Thoracic aorta (tissue), 2 donors: ENCODE data around the gene RASSF5. TPM values are rescaled to one million over a fixed set of nuclear protein-coding genes. Genes with fewer than 3 reads are reported as not detected.
"Not testable (repeated sequence)": the region's sequence is repeated elsewhere in the genome, so short reads cannot be mapped to it uniquely, and the experiment has no call there.

ENCODE experiments used
- ATAC-seq: fragments of 150-250 bp; one replicate; pipeline ENCODE4 v1.8.0; 2017; ENCODE audit warnings: low read depth; ENCODE audit not compliant: insufficient number of reproducible peaks, low FRiP score
- DNase-seq: peaks from one replicate; pipeline ENCODE4 v3.0.0-alpha.2; 2020; ENCODE audit warnings: low spot score
- H3K27ac ChIP-seq, 2 donors: fragments of 200-600 bp; sonication (generic); 1 replicate in 1 of 2; 2 replicates in 1 of 2; pipeline ENCODE4 v1.5.1; 2016; ENCODE audit warnings: mild to moderate bottlenecking in 2 of 2, moderate library complexity in 2 of 2
- H3K27me3 ChIP-seq: fragments of 200-600 bp; sonication (generic); replicated peaks from 2 replicates; pipeline ENCODE4 v1.6.0; 2016; ENCODE audit warnings: mild to moderate bottlenecking; ENCODE audit not compliant: insufficient read depth
- H3K36me3 ChIP-seq: fragments of 200-600 bp; sonication (generic); one replicate; pipeline ENCODE4 v1.5.1; 2016
- H3K4me1 ChIP-seq, 2 donors: fragments of 200-600 bp; sonication (generic); 1 replicate in 1 of 2; 2 replicates in 1 of 2; pipeline versions ENCODE4 v1.5.1 to v1.6.0; 2016; ENCODE audit warnings: low read depth in 2 of 2, mild to moderate bottlenecking in 1 of 2; ENCODE audit not compliant: control insufficient read depth in 1 of 2
- H3K4me3 ChIP-seq: fragments of 200-600 bp; sonication (generic); 2 replicates; pipeline ENCODE4 v1.5.1; 2016; ENCODE audit warnings: mild to moderate bottlenecking
- H3K9me3 ChIP-seq: fragments of 200-600 bp; sonication (generic); 2 replicates; pipeline ENCODE4 v1.5.1; 2016
- CTCF ChIP-seq: fragments of 200-600 bp; sonication (generic); IDR thresholded peaks from one replicate; pipeline ENCODE4 v1.5.1; 2019; ENCODE audit warnings: antibody characterized with exemption
- total RNA-seq, 2 donors: library from RNA; depleted of rRNA; stranded (reverse); fragments of >200 nt; gene quantifications; one replicate each; pipeline versions ENCODE4 v1.1.0 to v1.2.3, GENCODE V29; 2016

RASSF5 gene
- total RNA-seq, 2 donors from 2014 or later, result 21.7 to 22.8 TPM

- ATAC-seq (no peak), DNase-seq (no peak)
- Histone ChIP-seq H3K27me3 (no peaks in the 10 kb centered on the region), H3K4me1 (peaks cover 9 to 15% of the 10 kb centered on the region in 2 donors), H3K36me3 (no peaks in the 10 kb centered on the region), H3K4me3 (no peak overlapping the region), H3K27ac (no peak overlapping the region), H3K9me3 (no peaks in the 10 kb centered on the region)
- no peak for TF ChIP-seq CTCF
Observed at GRCh38 chr1:206578068-206578977, 71.0 kb downstream of the RASSF5 start.

- Histone ChIP-seq H3K27me3 (no peaks in the 10 kb centered on the region), H3K27ac (peak overlapping the region in 1 of 2 donors; percentile 67), H3K4me1 (peaks cover 9 to 15% of the 10 kb centered on the region in 2 donors), H3K36me3 (no peaks in the 10 kb centered on the region), H3K4me3 (no peak overlapping the region), H3K9me3 (no peaks in the 10 kb centered on the region)
- DNase-seq, result no peak
- ATAC-seq, result no peak
- no peak for TF ChIP-seq CTCF
Observed at GRCh38 chr1:206578978-206579374, 71.6 kb downstream of the RASSF5 start.

- DNase-seq (peak; percentile 49), ATAC-seq (peak; percentile 26)
- Histone ChIP-seq H3K9me3 (no peaks in the 10 kb centered on the region), H3K27ac (peak overlapping the region; percentile 50 to 67), H3K4me1 (peaks cover 9 to 15% of the 10 kb centered on the region in 2 donors), H3K27me3 (no peaks in the 10 kb centered on the region), H3K4me3 (no peak overlapping the region), H3K36me3 (peaks cover 4% of the 10 kb centered on the region)
- TF ChIP-seq CTCF, result no peak
Observed at GRCh38 chr1:206579747-206580437, 72.6 kb downstream of the RASSF5 start.

GRCh38 chr1:206580438-206581113, 73.2 kb downstream of the RASSF5 start:
- Histone ChIP-seq H3K4me3 (no peak overlapping the region), H3K27ac (peak overlapping the region in 1 of 2 donors; percentile 67), H3K4me1 (peaks cover 9 to 14% of the 10 kb centered on the region in 2 donors), H3K9me3 (no peaks in the 10 kb centered on the region), H3K27me3 (no peaks in the 10 kb centered on the region), H3K36me3 (peaks cover 4% of the 10 kb centered on the region)
- ATAC-seq, result peak; percentile 26
- DNase-seq, result no peak
- TF ChIP-seq CTCF, result no peak

GRCh38 chr1:206581114-206581497, 73.8 kb downstream of the RASSF5 start:
- not testable (repeated sequence) for ATAC-seq, H3K36me3 ChIP-seq, H3K27me3 ChIP-seq, H3K9me3 ChIP-seq, DNase-seq, H3K4me3 ChIP-seq, H3K4me1 ChIP-seq
- H3K27ac ChIP-seq, result peak overlapping the region in 1 of 2 donors; percentile 67
